ENCODE data around the gene LARGE1.
"Not testable (repeated sequence)": the region's sequence is repeated elsewhere in the genome, so short reads cannot be mapped to it uniquely, and the experiment has no call there.

The LARGE1 gene

GRCh38 chr22:33400061-33400840, 520.0 kb downstream of the LARGE1 start:
- DNase-seq = no peak

GRCh38 chr22:33397381-33397907, 522.8 kb downstream of the LARGE1 start:
- no peak for DNase-seq

DNA sequence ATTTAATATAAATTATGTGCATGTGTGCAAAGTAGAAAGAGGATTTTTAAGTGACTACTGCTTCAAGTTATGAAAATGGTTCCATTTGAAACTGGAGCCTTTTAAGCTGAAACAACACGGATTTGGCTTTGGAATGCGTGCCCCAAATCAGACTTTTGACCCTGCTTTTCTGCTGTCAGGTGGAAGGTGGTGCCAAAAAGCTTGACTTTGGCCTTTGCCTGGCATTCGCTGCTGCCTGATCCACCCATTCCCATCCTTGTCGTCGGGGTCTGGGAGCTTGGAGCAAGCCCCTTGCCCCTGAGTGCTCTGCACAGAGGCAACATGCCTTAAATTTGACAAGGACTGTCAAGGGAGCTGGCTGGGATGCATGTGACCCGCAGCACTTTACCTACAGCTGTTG, 526.8 kb downstream of the LARGE1 start:
- no peak for DNase-seq

GRCh38 chr22:33391298-33391697, 529.0 kb downstream of the LARGE1 start:
- no peak for DNase-seq

DNA sequence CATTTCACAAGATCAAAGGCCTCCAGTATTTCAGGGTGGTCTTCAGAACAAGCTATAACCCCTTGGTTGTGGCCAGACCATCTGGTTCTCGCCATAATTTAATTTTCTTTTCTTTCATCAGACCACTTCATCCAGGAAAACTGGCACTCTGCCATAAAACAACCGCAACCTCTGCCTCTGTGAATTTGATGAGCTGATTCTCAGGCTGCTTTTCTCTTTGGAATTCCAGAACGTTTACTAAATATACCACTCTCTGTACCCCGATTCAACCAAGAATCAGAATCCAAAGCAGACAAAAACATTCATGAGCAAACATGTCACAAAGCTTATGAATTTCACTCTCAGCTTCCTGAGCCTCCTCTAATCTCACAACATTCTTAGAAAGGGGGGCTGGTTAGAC, 530.3 kb downstream of the LARGE1 start:
- DNase-seq = no peak

- DNase-seq = no peak
These were observed 534.0 kb downstream of the LARGE1 start for GRCh38 chr22:33386270-33386669.

DNA sequence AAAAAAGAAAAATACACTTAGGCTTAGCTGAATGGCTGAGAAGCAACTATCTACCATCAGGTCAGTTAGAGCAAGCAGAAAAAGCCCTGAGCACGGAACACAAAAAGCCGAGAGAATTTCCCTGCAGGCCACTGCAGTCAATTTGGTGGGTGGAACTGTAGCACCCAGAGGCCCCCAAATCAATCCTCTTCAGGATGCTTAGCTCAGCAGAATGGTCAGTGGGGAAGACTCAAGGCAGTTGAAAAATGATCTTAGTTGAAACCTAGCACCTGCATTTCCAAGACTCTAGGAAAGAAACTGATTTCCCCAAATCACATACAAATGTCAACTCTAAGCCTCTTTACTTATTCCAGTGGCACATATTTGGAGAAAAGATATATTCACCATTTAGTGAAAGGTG, 534.7 kb downstream of the LARGE1 start:
- no peak for DNase-seq

DNA sequence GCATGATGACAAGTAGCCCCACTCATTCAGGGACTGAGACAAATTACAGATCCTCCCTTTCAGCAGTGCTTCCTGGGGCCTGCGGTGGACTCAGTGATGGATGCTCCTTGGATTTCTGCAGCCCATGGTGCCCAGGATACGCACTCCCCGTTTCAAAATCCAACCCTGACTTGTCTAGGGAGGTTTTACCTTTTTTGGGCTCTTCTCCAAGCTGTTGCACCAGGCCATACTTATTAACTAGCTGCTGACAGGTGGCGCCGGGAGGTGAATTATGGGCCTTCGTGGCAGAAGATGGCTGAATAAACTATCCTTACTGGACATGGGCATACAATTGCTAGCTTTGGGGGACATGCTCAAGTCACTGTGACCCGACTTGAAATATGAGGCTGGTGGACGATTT, 537.8 kb downstream of the LARGE1 start:
- DNase-seq = no peak

DNA sequence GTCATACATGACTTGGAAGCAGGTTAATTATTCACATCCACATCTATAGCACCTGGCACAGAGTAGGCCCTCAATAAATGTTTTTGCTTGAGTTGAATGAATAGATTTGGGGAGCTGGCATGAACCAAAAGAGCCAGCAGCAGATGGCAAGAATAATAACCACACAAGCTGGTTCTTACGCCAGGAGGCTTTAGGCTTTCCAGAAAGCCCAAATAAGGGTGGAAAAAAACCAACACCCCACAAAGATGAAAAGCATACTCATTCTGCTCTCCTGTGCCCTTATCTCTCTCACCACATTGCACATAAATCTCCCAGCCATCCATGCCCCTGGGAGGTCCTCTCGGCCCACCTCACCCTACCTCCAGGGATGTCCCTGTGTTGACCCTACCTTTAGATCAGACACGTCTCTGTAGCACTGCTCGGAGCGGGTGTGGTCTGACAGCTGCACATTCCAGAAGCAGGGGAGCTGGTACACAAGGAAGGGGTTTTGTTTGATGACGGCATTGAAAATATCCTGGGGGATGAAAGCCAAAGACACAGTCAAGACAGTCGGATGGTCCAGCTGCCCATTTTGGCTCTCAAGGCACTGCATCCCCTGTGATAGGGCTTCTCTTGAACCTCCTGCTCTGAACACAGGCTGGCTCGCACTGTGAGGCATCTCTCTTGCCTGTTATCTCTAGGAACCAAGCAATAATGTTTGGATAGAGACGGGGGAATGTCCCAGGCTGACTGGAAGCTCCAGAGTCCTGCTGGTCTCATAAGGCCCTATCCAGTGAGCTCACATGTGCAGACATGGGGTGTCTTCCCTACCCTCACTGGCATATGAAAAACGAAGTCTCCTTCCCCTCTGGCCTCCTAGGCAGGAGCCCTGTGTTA, 538.5 kb downstream of the LARGE1 start:
- no peak for DNase-seq

- DNase-seq = no peak
These were observed 539.3 kb downstream of the LARGE1 start for GRCh38 chr22:33380789-33381530.

DNA sequence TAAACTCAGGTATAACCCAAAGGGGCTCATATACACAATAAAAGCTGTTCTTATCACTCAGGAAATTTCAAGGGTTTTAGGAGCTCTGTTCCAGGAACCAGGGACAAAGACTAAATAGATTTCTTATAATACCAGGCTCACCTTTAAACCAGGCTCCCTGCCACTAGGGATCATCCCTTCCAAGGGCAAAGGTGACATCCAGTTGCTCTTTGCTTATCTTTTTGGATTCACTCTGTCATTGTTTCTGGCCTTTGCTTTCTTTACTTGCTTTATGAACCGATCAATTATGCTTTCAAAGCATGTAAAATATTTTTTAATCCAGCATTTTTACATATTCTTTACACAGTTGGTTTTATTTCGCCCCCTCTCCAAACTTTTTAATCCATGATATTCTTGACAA, 540.4 kb downstream of the LARGE1 start:
- DNase-seq = no peak

- DNase-seq = no peak
These were observed 547.4 kb downstream of the LARGE1 start for GRCh38 chr22:33372875-33373274.

- not testable (repeated sequence) for DNase-seq
These were observed 557.0 kb downstream of the LARGE1 start for GRCh38 chr22:33363256-33363655.

- no peak for DNase-seq
These were observed 557.6 kb downstream of the LARGE1 start for GRCh38 chr22:33362702-33363101.

DNA sequence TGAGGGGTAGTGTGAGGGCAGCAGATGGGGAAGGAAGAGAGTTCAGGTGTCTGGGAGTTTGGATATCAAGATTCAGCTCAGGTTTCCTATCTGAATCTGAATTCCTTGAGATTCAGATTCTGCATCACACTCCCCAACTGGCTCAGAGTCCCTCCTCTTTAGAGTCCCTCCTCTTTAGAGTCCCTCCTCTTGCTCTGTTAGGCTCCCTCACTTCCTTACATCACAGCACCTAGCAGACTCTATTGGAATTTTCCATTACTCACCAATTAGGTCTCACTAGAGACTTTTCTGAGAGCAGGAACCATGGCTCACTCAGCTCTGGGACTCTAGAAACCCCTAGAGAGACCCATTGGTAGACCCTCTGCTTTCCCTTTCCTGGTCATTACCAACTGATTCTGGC, 558.7 kb downstream of the LARGE1 start:
- DNase-seq = no peak

- DNase-seq = no peak
These were observed 562.3 kb downstream of the LARGE1 start for GRCh38 chr22:33357981-33358399.

- DNase-seq = no peak
These were observed 565.3 kb downstream of the LARGE1 start for GRCh38 chr22:33354928-33355327.

DNA sequence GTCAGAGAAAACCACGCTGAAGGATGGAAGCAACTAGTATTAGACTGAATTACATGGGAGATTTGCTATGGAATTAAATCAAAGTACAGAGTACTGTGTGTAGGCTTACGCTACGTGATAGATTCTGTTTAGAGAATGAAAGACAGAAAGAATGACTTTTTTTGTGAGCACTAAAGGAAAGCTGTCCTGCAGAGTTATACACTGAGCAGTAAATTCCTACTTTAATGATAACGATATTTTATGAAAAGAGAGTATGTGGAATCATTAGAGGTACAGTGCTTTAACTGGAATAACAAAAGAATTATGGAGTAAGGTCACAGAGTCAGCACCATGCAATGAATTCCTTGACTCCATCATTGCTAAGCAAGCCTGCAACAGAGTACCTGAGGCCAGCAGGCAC, 566.8 kb downstream of the LARGE1 start:
- no peak for DNase-seq

- DNase-seq = no peak
These were observed 567.5 kb downstream of the LARGE1 start for GRCh38 chr22:33352768-33353167.

DNA sequence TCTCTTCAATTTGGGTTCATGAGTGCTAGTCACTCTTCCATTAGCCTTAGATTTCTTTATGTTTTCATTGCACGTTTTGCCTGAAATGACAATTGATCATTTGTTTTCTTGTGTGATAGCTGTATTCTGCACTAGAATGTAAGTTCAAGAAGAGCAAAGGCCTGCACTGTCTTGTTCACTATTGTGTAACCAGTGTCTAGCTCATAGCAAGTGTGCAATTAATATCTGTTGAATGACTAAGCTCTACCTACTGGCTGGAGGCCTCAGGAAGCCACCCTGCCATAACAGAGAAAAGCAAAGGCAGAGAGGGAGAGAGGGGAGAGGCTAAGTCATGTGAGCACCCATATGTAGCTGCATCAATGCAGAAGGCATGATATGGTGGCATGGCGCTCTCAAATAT, 569.3 kb downstream of the LARGE1 start:
- no peak for DNase-seq

DNA sequence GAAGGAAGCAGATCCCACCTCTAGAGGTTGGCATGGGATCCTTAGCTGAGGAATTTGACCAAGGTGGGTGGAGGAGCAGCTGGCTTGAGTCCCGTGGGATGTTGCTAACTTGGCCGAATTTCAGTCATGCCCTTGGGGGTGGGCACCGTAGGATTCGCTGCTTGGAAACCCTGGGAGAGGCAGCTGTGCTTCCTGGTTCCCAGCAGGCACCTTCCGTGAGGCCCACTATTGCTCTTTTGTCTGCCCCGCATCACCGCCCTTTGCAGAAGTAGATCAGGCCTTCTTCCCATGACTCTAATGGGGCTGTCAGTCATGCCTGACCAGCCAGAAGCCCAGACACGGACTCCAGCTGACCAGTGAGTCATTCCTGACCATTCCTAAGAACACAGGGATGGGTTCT, 569.8 kb downstream of the LARGE1 start:
- DNase-seq = no peak

DNA sequence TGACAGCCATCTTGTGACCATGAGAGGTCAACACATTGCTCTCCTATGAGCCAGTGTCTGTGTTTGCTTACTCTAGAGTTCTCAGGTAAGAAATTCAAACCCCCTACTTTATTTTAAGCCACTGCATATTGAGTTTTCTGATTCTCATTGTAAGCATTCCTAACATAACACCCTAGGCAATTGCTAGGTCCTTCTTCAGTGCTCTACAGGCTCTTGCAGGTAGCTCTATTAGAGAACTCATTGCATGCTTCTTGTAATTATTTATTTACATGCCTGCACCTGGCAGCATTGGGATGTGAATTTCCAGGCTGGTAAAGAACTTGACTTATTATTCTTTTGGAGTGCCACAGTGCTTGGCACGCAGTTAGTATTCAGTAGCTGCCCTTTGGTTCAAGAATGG, 573.3 kb downstream of the LARGE1 start:
- no peak for DNase-seq

- no peak for DNase-seq
These were observed 578.7 kb downstream of the LARGE1 start for GRCh38 chr22:33341611-33342010.
